Jurkat, Clone E6-1 (cell line): ENCODE results near the gene DNAJB6.
A peak's percentile ranks its signal among the peaks of the same experiment; 100 is the strongest.

Source experiments
- DNase-seq: peaks from one replicate; pipeline ENCODE4 v3.0.0-alpha.2; 2011; ENCODE audit warnings: low read depth, low spot score
- H3K4me3 ChIP-seq: 2 replicates; pipeline ENCODE4 v1.5.1; 2011; ENCODE audit warnings: mild to moderate bottlenecking, low read length, control low read depth, moderate library complexity

DNAJB6 gene

DNA sequence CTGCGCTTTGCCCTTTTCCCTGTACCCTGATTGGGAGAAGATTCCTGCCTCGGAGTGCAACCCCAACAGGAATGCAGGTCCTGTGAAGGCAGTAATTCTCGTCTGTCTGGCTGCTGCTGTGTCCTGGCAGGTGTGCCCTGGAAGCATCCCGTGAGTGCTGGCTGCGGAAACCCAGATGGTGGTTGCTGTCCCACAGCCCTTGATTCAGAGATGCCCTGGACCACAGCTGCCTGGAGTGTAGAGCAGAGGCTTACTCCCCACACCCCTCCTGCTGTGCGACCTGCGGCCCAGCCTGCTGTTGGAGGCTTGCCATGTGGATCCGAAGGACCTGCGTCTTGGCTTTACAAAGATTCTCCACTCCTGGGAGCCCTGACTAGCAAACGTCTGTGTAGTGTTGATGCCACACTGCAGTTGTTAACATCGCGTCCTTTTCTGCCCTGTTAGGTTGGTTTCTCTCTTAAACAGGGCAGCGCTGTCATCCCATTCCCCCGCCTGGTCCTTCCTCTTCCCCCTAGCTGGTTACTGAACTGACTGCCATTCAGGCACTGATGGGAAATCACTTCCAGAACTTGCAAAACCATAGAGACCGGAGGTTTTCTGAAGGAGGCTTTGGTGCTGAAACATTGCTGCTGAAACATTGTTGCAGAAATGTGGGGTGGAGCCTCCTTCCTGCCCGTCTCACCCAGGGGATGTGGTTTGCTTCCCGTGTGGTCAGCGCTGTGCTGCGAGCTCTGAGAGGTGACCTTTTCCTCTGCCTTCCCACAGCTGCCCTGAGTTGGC lies 53.3 kb downstream of the DNAJB6 start:
- no peak overlapping the region for H3K4me3 ChIP-seq
- peak; percentile 51 for DNase-seq

DNA sequence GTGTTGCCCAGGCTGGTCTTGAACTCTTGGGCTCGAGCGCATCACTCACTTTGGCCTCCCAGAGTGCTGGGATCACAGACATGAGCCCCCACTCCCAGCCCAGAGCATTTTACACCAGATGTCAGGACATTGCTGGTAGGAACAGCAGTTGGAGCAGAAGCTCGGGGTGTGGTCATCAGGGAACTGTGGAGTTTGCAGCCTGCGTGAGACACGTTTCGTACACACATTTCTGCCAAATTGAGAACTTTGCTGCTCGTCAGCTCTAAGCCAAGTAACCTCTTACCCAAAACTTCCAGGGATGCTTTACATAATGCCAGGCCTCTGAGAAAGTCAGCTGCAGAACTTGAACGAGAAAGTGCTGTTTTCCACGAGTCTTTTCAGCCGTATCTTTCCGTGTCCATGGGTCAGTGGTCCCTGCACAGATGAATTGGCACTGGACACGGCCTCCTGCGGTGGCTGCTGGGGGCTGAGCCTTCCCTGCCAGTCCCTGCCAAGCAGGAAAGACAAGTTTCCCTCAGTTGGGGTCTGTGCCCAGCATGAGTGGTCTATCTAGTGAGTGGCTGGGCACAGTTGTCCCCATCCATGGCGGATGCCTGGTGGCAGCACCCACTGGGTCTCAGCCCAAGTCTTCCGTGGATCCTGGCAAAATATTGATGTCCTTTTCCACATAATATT lies 54.4 kb downstream of the DNAJB6 start:
- no peak overlapping the region for H3K4me3 ChIP-seq
- no peak for DNase-seq

DNA sequence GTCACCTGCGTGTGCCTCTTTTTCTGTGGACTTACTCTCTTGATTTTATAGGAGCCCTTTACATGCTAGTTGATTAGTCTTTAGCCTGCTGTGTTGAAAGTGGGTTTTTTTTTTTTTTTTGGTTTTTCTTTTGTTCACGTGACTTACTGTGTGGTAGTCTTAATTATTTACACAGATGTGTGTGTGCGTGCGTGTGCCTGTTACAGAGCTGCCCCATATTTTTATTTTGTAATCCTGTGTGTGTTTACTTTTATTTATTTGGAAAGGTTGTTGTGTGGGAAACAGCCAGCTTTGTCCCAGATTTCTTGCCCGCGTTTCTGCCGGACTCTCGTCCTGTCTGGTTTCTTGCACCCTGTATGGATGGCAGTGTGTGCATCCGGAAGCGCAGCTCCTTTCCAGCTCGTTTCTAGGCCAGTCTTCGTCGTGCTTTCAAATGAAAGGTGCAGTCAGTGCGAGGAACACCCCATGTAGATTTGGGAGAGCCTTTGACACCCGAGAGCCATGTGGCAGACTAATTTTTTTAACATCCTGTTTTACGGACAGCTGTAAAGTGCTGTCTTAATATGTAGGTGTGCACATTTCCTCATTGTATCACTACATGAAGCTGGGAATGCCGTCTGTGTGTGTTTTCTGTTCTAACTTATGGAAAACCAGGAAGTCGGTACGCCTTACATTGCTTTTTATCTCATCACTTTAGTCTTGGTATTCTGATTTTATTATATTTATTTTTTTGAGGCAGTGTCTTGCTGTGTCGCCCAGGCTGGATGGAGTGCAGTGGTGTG lies 55.6 kb downstream of the DNAJB6 start:
- no peak for DNase-seq
- no peak overlapping the region for H3K4me3 ChIP-seq

DNA sequence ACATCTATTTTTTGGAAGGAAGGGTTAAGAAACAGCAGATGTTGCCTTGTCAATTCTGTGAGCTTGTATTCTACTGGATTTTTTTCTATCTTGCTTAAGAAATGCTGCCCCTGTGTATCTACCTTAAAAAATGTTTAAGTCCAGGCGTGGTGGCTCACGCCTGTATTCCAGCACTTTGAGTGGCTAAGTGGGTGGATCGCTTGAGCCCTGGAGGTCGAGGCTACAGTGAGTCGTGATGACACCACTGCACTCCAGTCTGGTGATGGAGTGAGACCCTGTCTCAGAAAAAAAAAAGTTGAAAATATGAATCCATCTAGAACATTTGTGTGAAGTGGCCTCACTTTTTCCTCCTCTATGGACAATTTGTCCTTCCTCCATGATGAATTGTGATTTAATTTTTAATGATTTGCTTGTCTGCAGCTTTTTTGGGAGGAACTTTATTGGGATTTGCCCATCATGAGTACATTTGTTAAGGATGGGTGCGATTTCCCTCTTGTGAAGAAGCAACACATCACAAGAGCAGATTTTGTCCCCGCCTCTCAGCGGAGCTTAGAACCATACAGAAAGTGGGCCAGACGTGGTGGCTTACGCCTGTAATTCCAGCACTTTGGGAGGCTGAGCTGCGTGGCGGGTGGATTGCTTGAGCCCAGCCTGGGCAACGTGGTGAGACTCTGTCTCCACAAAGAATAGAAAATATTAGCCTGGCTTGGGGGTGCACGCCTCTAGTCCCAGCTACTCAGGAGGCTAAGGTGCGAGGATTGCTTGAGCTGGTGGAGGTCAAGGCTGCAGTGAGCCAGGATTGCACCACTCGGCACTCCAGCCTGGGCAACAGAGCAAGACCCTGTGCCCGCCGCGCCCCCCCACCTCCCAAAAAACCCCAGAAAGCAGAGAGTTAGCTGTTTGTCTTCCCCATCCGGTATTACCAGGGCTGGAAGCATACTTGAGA lies 57.7 kb downstream of the DNAJB6 start:
- no peak for DNase-seq
- no peak overlapping the region for H3K4me3 ChIP-seq

DNA sequence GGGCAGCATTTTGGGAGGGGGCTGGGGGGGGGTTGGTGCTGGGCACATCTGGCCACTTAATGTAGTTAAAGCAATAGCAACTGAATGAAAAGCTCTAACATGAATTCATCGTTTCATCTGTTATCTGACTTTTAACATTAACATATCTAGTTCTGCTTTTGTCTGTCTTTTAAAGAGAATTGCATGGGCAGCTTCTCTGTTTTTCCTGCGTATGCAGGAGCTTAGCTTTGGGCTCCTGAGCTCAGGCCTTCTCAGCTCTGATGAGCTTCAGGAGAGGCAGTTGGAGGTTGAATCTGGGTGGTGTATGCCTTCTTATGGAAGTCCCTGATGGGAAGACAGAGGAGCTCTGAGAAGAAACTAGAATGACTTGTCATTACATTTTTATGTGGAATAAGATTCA lies 58.4 kb downstream of the DNAJB6 start:
- no peak for DNase-seq
- H3K4me3 ChIP-seq, result no peak overlapping the region

DNA sequence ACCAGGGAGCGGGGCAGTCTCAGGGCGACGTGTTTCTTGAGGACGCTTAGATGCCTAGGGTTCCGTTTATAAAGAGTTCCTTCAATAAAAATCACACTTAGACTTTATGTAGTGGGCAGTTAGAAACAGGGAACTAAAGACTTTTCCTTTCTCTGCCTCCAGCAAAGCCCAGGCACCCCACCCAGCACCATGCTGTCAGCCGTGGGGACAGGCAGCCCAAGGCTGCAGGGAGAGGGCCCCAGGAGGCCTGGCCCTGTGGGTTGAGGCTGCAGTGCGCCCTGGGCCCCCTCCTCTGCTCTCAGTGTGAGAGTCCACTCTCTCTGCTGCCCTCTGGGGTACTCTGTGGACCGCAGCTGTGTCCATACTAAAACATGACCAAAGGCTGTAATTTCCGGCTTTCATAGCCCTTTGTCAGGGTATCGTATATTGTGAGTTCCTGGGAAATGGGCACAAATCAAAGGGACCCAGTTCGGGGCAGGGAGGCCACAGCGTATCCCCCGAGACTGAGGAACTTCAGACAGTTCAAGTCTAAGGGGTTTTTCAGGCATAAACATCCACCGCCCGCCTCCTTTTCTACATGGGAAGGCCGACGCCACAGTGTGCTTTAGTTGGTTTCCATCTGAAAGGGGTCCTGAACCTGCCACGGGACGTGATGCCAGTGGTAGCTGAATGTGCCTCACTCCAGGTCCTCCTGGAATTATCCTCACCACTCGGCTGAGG lies 59.7 kb downstream of the DNAJB6 start:
- no peak for DNase-seq
- no peak overlapping the region for H3K4me3 ChIP-seq

DNA sequence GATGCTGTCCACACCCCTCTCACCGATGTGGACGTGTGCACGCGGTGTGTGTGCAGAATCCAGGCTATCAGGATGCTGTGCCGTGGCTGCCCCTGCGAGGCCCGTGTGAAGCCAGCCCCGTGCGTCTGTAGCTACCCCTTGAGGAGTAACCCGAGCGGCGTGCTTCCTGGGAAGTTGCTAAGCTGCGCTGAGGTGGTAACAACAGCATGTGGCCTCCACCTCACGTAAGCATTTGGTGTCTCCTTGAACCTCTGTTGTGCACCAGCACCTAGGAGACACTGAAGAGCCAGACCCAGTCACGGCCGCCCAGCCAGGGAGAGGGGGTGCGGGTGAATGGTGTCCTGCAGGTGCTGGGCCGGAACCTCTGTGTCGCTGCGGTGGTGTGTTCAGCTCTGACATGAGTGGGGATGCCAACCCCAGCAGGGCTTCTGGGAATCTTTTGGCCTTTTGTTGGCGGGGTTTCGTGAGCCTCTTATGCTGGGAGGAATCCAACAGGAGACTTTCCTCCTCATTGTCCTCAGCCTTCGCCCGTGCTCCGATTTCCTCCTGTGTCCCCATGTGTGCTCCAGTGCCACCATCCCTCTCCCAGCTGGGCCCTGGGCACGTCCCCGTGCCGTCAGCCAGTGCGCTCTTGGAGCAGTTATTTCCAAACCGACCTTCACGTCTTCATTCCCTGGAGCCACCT lies 60.4 kb downstream of the DNAJB6 start:
- no peak for DNase-seq
- H3K4me3 ChIP-seq, result no peak overlapping the region

DNA sequence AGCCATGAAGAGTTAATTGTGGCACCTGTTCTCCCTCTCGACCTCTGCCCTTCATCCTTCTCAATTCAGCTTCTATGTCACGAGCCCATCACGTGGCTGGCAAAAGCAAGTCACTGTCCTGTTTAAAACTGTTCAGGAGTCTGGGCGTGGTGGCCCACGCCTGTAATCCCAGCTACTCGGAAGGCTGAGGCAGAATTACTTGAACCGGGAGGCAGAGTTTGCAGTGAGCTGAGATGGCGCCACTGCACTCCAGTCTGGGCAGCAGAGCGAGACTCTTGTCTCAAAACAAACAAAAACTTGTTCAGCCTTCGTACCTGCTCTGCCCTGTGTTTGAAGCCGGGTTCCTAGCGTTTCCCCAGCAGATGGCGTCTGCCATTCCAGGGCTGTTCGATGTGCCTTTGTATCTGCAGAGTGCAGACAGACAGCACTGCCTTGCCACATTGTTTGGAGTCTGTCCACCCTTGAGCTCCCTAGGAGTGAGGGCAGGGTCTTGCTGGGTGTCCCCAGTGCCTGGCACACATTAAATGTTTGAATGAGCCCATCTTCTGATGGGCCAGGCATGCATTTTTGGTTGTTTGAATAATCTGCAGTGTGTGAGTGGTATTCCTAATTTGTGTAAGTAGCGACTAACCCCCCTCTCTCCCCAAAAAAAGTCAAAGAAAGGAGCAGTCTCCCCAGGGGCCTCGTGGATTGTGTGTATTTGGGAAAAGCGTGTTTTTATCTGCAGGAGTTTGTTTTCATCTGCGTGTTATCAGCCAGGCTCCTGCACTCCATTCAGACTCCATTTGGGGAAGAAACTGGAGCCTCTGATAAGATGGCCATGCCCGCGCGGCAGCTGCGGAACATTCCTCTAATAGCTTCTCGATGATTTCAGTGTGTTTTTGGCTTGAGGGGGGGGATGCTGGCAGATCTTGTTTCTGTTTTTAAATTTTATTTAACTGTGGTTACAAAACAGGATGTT lies 61.2 kb downstream of the DNAJB6 start:
- DNase-seq, result peak; percentile 74
- no peak overlapping the region for H3K4me3 ChIP-seq

DNA sequence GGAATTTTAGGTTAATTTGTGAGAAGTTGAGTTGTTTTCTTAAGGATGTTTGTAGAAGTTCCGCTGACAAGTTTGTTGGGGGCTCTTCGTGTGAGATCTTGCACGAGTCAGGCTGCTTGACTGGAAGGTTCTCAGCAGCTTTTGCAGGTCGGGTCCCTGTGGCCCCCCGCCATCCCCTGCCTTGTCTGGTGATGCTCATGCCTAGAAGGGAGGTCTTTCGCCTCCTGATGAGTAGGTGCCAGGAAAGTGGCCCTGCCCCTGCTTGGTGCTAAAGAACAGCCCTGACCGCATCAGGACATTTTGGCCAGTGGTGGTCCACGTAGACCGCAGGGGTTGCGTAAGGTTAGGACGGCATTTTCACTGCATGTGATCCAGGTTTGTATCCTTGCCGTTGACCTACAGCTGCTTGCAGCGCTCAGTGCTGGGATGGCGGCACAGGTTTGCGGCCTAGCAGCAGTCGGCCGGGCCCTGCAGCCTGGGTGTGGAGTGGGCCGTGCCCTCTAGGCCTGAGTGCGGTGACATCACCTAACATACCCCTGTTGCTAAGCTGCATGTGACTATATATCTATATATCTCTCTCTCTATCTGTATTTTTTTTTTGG lies 62.4 kb downstream of the DNAJB6 start:
- DNase-seq, result no peak
- H3K4me3 ChIP-seq, result no peak overlapping the region

DNA sequence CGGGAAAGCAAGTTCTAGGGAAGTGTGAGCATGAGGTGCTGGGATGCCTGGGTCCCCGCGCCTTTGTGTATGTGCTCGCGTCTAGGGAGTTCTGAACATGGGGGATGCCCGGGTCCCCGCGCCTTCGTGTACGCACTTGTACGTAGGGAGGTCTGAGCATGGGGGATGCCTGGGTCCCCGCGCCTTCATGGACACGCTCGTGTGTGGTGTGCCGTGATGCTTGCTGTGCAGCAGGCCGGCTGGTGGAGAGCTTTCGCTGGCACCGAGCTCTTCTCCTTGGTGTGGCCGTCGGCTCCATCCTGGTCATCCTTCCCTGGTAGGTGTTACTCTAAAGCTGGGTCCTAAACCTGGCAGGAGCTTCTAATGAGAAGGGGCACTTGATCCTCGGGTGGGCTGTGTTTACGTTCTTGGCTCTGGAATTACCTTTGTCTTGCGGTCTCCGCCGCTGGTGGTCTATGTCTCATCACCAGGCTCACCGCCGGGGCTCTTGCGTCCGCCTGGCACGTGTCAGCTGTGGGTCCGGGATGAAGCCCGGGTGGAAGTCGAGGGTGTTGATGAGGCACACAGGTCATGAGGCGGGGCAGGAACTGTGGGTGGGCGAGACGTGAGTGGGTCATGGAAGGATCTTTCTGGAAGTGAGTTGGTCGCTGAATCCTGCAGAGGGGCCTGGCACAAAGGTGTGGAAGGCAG lies 63.5 kb downstream of the DNAJB6 start:
- H3K4me3 ChIP-seq, result no peak overlapping the region
- DNase-seq, result no peak

DNA sequence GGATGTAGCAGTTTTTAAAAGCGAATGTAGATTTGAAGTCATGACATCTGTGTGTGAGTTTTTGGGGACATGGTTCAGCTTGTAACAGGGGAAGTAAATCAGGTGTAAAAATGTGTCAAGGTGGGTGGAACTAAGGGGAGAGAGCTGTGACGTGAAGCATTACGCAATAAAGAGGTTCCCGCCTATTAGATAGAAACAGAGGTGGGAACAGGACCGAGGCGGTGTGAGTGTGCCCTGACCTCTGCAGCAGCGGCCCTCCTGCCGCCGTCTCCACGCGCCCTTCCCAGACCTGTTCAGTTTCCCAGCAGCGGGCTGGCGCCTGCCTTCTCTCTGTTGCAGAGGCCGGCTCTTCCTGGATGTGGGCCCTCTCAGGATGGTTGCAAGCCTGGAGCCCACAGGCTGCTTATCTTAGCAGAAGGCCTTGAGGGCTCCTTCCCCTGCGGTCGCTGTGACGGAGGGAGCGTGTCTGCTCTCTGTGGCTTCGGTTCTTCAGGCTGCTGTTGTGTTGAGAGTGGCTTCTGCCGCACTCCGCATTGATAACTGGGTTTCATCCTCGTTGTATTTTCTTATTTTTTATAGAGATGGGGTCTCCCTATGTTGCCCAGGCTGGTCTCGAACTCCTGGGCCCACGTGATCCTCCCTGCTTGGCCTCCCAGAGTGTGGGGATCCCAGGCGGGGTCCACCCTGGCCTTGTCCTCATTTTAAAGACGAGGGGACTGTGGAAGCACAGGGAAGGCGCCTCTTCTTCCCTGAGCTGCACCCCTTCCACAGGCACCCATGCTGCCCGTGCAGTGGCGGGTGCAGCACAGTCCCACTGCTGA lies 65.0 kb downstream of the DNAJB6 start:
- H3K4me3 ChIP-seq, result peak overlapping the region; percentile 9
- peak; percentile 92 for DNase-seq

DNA sequence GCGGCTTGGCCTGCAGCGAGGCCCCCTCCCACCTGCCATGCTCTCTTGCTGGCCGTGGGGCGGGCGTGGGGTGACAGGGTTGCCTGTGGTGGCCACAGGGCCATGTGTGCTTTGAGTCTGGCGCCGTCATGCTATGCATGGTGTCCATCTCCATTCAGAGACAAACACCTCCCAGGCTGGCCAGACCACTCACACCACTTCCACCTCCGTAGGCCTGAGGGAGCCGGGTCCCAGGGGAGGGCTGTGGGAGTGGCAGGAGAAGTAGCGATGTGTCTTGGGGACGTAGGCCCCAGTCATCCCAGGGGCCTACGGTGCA lies 65.5 kb downstream of the DNAJB6 start:
- no peak for DNase-seq
- H3K4me3 ChIP-seq, result no peak overlapping the region

DNA sequence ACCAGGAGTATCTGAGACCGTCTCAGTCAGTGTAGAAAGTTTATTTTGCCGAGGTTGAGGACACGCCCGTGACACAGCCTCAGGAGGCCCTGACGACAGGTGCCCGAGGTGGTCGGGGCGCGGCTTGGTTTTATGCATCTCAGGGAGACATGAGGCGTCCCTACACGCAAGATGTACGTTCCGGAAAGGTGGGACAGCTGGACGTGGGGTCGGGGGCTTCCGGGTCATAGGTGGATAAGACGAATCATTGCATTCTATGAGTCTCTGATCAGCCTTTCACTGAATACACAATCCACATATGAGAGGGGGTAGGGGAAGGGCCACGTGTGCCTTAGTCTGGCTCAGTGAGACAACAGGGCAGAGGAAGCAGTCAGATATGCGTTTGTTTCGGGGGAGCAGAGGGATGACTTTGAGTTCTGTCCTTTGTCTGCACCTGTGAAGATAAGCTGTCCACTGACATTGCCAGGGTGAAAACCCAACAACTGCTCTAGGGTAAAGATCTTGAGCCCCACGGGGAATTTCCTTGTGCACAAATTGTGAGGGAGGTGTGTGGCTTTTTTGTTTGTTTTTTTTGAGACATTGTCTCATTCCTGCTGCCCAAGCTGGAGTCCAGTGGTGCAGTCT lies 66.2 kb downstream of the DNAJB6 start:
- DNase-seq, result peak; percentile 63

DNA sequence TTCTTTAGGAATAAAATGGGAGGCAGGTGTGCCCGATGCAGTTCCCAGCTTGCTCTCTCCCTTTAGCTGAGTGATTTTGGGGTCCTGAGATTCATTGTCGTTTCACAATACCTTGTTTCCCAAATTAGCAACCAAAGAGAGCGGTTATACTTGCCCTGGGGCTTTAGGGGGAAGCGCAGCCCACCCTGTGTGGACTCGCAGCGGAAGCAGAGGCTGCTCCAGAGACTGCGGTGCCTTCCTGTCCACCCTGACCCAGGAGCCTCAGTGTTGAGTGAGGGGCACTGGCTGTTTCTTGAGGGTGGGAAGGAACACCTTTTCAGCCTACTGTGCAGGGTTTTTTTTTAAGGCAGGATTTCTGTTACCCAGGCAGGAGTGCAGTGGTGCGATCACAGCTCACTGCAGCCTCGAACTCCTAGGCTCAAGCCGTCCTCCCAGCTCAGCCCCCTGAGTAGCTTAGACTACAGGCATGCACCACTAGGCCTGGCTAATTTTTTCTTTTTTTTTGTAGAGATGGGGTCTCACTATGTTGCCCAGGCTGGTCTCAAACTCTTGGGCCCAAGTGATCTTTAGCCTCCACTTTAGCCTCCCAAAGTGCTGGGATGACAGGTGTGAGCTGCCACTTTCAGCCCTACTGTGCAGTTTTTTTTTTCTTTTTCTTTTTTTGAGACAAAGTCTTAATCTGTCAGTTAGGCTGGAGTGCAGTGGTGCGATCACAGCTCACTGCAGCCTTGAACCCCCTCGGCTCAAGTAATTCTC lies 67.0 kb downstream of the DNAJB6 start:
- no peak for DNase-seq
- no peak overlapping the region for H3K4me3 ChIP-seq

More for the DNA sequence above, 66.2 kb downstream of the DNAJB6 start:
- H3K4me3 ChIP-seq, result no peak overlapping the region
